H1 (cell line): ENCODE measurements around the gene MYO1D. TPM values are rescaled to one million over a fixed set of nuclear protein-coding genes. Genes with fewer than 3 reads are reported as not detected.

ENCODE experiments used
- CTCF ChIA-PET: fragments of 300-600 bp; sonication (Branson Sonifier 250); formaldehyde crosslinking; loops from one replicate; lab custom pipeline; 2021; ENCODE audit not compliant: partially characterized antibody; lab: Charles Lee
- POLR2A ChIA-PET: fragments of 300-600 bp; sonication (Branson Sonifier 250); formaldehyde crosslinking; loops from one replicate; lab custom pipeline; 2021; ENCODE audit warnings: inconsistent platforms; ENCODE audit not compliant: partially characterized antibody; lab: Charles Lee
- DNase-seq, 2 experiments: peaks; one replicate each; pipeline versions ENCODE4 v3.0.0 to v3.0.0-alpha.2; 2010 to 2022; ENCODE audit warnings: low spot score in 2 of 2, low read depth in 1 of 2, mixed read lengths in 1 of 2
- FAIRE-seq: peaks from 2 replicates; lab custom pipeline; 2011; peaks lifted over from hg19 to GRCh38; lab: Jason Lieb, UNC
- H2AFZ ChIP-seq: 2 replicates; pipeline ENCODE4 v1.8.1; 2012; ENCODE audit warnings: low read length, inconsistent platforms
- H2AK5ac ChIP-seq: 2 replicates; pipeline ENCODE4 v1.6.1; 2013; ENCODE audit warnings: low read depth, low read length
- H2BK120ac ChIP-seq: replicated peaks from 2 replicates; pipeline ENCODE3; 2013; ENCODE audit warnings: low read depth, low read length, inconsistent platforms
- H2BK12ac ChIP-seq: 2 replicates; pipeline ENCODE4 v1.6.1; 2013; ENCODE audit warnings: low read depth, low read length
- H2BK15ac ChIP-seq: 2 replicates; pipeline ENCODE4 v1.6.1; 2013; ENCODE audit warnings: low read length
- H2BK20ac ChIP-seq: 2 replicates; pipeline ENCODE4 v1.6.1; 2013; ENCODE audit warnings: low read length
- H2BK5ac ChIP-seq: 2 replicates; pipeline ENCODE4 v1.6.1; 2013; ENCODE audit warnings: low read depth, low read length
- H3K14ac ChIP-seq: 2 replicates; pipeline ENCODE4 v1.6.1; 2013; ENCODE audit warnings: inconsistent platforms; ENCODE audit not compliant: insufficient read length
- H3K18ac ChIP-seq: 2 replicates; pipeline ENCODE4 v1.6.1; 2013; ENCODE audit warnings: low read length; ENCODE audit errors: extremely low read depth
- H3K23ac ChIP-seq: 2 replicates; pipeline ENCODE4 v1.6.1; 2013; ENCODE audit warnings: inconsistent platforms; ENCODE audit not compliant: insufficient read length
- H3K23me2 ChIP-seq: 2 replicates; pipeline ENCODE4 v1.6.1; 2013; ENCODE audit warnings: low read depth, low read length
- H3K27ac ChIP-seq: 2 replicates; pipeline ENCODE4 v1.6.1; 2011; ENCODE audit warnings: low read depth, low read length, inconsistent platforms
- H3K27me3 ChIP-seq, 4 experiments: replicated peaks in 1 of 4; 1 replicate in 1 of 4; 2 replicates in 3 of 4; pipeline versions ENCODE4 v1.6.1 to v1.8.1; 2011 to 2013; ENCODE audit warnings: low read length in 3 of 4, mild to moderate bottlenecking in 3 of 4, inconsistent platforms in 2 of 4, mixed read lengths in 2 of 4, moderate library complexity in 1 of 4; ENCODE audit not compliant: control insufficient read depth in 3 of 4, insufficient read depth in 3 of 4; ENCODE audit errors: extremely low read depth in 1 of 4
- H3K36me3 ChIP-seq, 4 experiments: 2 replicates each; pipeline versions ENCODE4 v1.6.1 to v1.8.1; 2011 to 2013; ENCODE audit warnings: mild to moderate bottlenecking in 4 of 4, low read length in 3 of 4, moderate library complexity in 2 of 4, control low read depth in 1 of 4, inconsistent platforms in 1 of 4; ENCODE audit not compliant: insufficient read depth in 4 of 4, control insufficient read depth in 2 of 4
- H3K4ac ChIP-seq: replicated peaks from 2 replicates; pipeline ENCODE3; 2013; ENCODE audit warnings: low read length, low read depth, mixed read lengths, inconsistent platforms; ENCODE audit not compliant: insufficient read length
- H3K4me1 ChIP-seq, 4 experiments: replicated peaks in 1 of 4; 1 replicate in 1 of 4; 2 replicates in 3 of 4; pipeline versions ENCODE4 v1.6.1 to v1.8.1; 2011 to 2013; ENCODE audit warnings: low read length in 3 of 4, inconsistent platforms in 2 of 4, mixed read lengths in 1 of 4; ENCODE audit not compliant: insufficient read depth in 4 of 4, control insufficient read depth in 3 of 4
- H3K4me2 ChIP-seq, 2 experiments: 2 replicates each; pipeline versions ENCODE4 v1.6.1 to v1.8.1; 2011 to 2013; ENCODE audit warnings: low read depth in 2 of 2, low read length in 2 of 2, control low read depth in 1 of 2, inconsistent platforms in 1 of 2, mild to moderate bottlenecking in 1 of 2; ENCODE audit not compliant: insufficient read depth in 1 of 2
- H3K4me3 ChIP-seq, 4 experiments: fragments of 200-600, 300-600 bp in 1 of 4; sonication (generic), shearing (Covaris generic), sonication (Bioruptor Twin) in 1 of 4; 2 replicates each; pipeline versions ENCODE4 v1.5.1 to v1.8.1; 2011 to 2016; ENCODE audit warnings: low read length in 4 of 4, low read depth in 3 of 4, control low read depth in 2 of 4, inconsistent platforms in 2 of 4, mild to moderate bottlenecking in 2 of 4, mixed read lengths in 1 of 4, moderate library complexity in 1 of 4; ENCODE audit not compliant: insufficient read depth in 2 of 4; ENCODE audit errors: extremely low read depth in 1 of 4
- H3K56ac ChIP-seq: replicated peaks from 2 replicates; pipeline ENCODE3; 2013; ENCODE audit warnings: low read depth, mild to moderate bottlenecking, mixed read lengths, low read length, inconsistent platforms; ENCODE audit not compliant: insufficient read length
- H3K79me1 ChIP-seq: 2 replicates; pipeline ENCODE4 v1.6.1; 2013; ENCODE audit warnings: low read depth, low read length, control low read depth
- H3K79me2 ChIP-seq, 2 experiments: 2 replicates each; pipeline versions ENCODE4 v1.6.1 to v1.8.1; 2012 to 2013; ENCODE audit warnings: low read length in 2 of 2, mild to moderate bottlenecking in 2 of 2, inconsistent platforms in 1 of 2; ENCODE audit not compliant: insufficient read depth in 2 of 2, control insufficient read depth in 1 of 2
- H3K9ac ChIP-seq, 4 experiments: replicated peaks in 1 of 4; 1 replicate in 1 of 4; 2 replicates in 3 of 4; pipeline versions ENCODE4 v1.6.1 to v1.8.1; 2011 to 2013; ENCODE audit warnings: low read depth in 3 of 4, low read length in 3 of 4, control low read depth in 2 of 4, mild to moderate bottlenecking in 2 of 4, moderate library complexity in 2 of 4, inconsistent platforms in 1 of 4; ENCODE audit errors: extremely low read depth in 1 of 4
- H3K9me3 ChIP-seq, 2 experiments: 2 replicates each; pipeline versions ENCODE4 v1.6.1 to v1.8.1; 2012 to 2013; ENCODE audit warnings: mild to moderate bottlenecking in 2 of 2, moderate library complexity in 2 of 2, control low read depth in 1 of 2, inconsistent platforms in 1 of 2, low read depth in 1 of 2, low read length in 1 of 2, mixed read lengths in 1 of 2; ENCODE audit not compliant: insufficient read depth in 2 of 2
- H4K20me1 ChIP-seq, 2 experiments: replicated peaks in 1 of 2; 2 replicates each; pipeline versions ENCODE3 to v1.8.1; 2011 to 2013; ENCODE audit warnings: inconsistent platforms in 2 of 2, low read length in 2 of 2, mild to moderate bottlenecking in 1 of 2; ENCODE audit not compliant: insufficient read depth in 2 of 2, control insufficient read depth in 1 of 2
- H4K5ac ChIP-seq: 2 replicates; pipeline ENCODE4 v1.6.1; 2013; ENCODE audit warnings: low read length, low read depth, mixed read lengths, inconsistent platforms; ENCODE audit not compliant: insufficient read length
- H4K8ac ChIP-seq: 2 replicates; pipeline ENCODE4 v1.8.0; 2013; ENCODE audit warnings: mild to moderate bottlenecking, moderate library complexity, low read length, inconsistent platforms; ENCODE audit not compliant: insufficient read depth; ENCODE audit errors: extremely low read depth
- H4K91ac ChIP-seq: replicated peaks from 2 replicates; pipeline ENCODE3; 2013; ENCODE audit warnings: low read length, mixed read lengths, inconsistent platforms; ENCODE audit not compliant: insufficient read length
- CREB1 ChIP-seq: IDR thresholded peaks from 2 replicates; pipeline ENCODE4 v1.6.1; 2012; ENCODE audit warnings: inconsistent platforms
- SRF ChIP-seq: IDR thresholded peaks from 2 replicates; pipeline ENCODE4 v1.6.1; 2011; ENCODE audit warnings: mild to moderate bottlenecking, low read depth, low read length, moderate library complexity
- TBP ChIP-seq: IDR thresholded peaks from 2 replicates; pipeline ENCODE4 v1.6.1; 2011; ENCODE audit warnings: low read depth, low read length, improper control_type of control experiment
- ZNF274 ChIP-seq: IDR thresholded peaks from 2 replicates; pipeline ENCODE4 v1.7.0; 2012; ENCODE audit warnings: low read length, borderline replicate concordance; ENCODE audit errors: extremely low read depth
- WGBS, 2 experiments: shearing (Covaris generic) in 1 of 2; methylation state at CpG; one replicate each; pipeline versions ENCODE4 v1.1.6 to v1.1.7; 2013 to 2015; ENCODE audit warnings: low lambda C conversion rate in 2 of 2, mixed read lengths in 2 of 2, inconsistent platforms in 1 of 2, low coverage in 1 of 2, missing lambda C conversion rate in 1 of 2; ENCODE audit not compliant: insufficient replicate concordance in 2 of 2, insufficient coverage in 1 of 2, insufficient read length in 1 of 2; ENCODE audit errors: extremely low coverage in 1 of 2, missing lambda C conversion rate in 1 of 2; 5-methylcytosine and 5-hydroxymethylcytosine counted together
- polyA plus RNA-seq, 7 experiments: library from polyadenylated mRNA; depleted of rRNA in 3 of 7; stranded (reverse) in 5 of 7; unstranded in 2 of 7; fragments of >200 nt in 5 of 7; fragments of 200-250 nt in 2 of 7; gene quantifications; 1 replicate in 5 of 7; 2 replicates in 1 of 7; 4 replicates in 1 of 7; pipeline versions ENCODE4 v1.2.1 to v1.2.3, GENCODE V29; 2011 to 2013; ENCODE audit warnings: missing spikeins in 2 of 7, mixed read lengths in 2 of 7
- total RNA-seq: library from RNA; stranded (reverse); fragmentation: NEBNext Ultra II Directional; extraction: Animal tissue kit (Norgen Biotek cat#: 25700); gene quantifications from 2 replicates; pipeline ENCODE4 v1.2.1, GENCODE V29; 2021

MYO1D gene
- total and polyA plus RNA-seq, 2 of the 8 experiments (the other 6 are each of a cell fraction or from before 2014, with no cell fraction given), result 6.5 to 25.4 TPM

DNA sequence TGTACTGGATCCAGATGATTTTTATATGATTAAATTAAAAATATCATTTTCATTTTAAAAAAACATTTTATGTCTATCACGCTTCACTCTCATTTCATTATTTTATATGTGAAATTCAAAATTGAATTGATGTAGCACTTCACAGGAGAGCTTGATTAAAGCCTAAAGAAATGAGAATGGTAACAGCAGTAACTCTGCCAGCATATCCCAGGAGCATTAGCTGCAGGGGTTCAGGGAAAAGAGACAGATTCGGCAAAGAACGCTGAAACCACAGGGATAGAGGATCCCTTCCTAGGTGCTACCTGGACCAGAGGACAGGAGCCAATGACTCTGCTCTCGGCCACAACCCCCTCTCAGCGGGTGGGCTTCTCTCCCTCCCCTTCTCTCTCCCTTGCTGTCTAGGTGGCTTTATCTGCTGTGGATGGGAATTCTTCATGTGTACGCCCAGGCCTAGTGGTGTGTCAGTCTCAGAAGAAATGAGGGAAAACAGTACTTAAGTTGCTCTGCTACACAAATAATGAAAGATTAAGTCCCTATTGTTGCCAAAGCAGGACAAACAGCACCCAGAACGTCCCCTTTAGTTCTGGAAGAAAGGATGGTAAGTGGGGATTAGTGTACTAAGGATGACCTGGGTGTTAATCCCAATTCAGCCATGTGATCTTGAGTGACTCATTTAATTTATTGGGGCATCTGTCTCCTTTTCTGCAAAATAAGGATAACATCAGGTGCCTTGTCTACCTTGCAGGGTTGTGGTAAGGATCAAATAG lies 266.9 kb downstream of the MYO1D start:
- Histone ChIP-seq H2BK5ac (no peak overlapping the region), H3K4me3 (no peak overlapping the region), H2AFZ (no peak overlapping the region), H4K5ac (no peak overlapping the region), H3K79me1 (no peaks in the 10 kb centered on the region), H3K18ac (no peak overlapping the region), H3K23ac (no peak overlapping the region), H3K27ac (no peak overlapping the region), H3K9me3 (no peaks in the 10 kb centered on the region), H3K27me3 (no peaks in the 10 kb centered on the region), H3K4me2 (no peak overlapping the region), H2BK12ac (no peak overlapping the region), H2BK15ac (no peak overlapping the region), H3K9ac (no peak overlapping the region), H4K20me1 (no peaks in the 10 kb centered on the region), H4K8ac (no peak overlapping the region), H3K23me2 (no peaks in the 10 kb centered on the region), H3K4me1 (no peaks in the 10 kb centered on the region), H4K91ac (no peak overlapping the region), H2BK120ac (no peak overlapping the region), H2AK5ac (no peak overlapping the region), H3K36me3 (no peaks in the 10 kb centered on the region), H3K4ac (no peak overlapping the region), H3K14ac (no peak overlapping the region), H2BK20ac (no peak overlapping the region), H3K79me2 (no peaks in the 10 kb centered on the region), H3K56ac (no peak overlapping the region)
- ChIA-PET CTCF (no interaction called here), POLR2A (no interaction called here)
- TF ChIP-seq SRF, result no peak
- no peak for TF ChIP-seq CREB1
- no peak for TF ChIP-seq TBP
- TF ChIP-seq ZNF274, result no peak
- no peak for DNase-seq
- FAIRE-seq, result no peak
- WGBS, 2 experiments, result 72% methylated on average over 7 of the region's 7 CpGs; no CpG with 5 or more reads in 1 of the 2 experiments
